Activated CD4-positive, alpha-beta T cell treated with anti-CD3 and anti-CD28 coated beads for 36 hours (primary cell): ENCODE measurements around the gene LCLAT1. TPM values are rescaled to one million over a fixed set of nuclear protein-coding genes. Genes with fewer than 3 reads are reported as not detected.

Source experiments
- ATAC-seq: fragments of 200-7000 bp; cut with Tn5 transposase; one replicate; pipeline ENCODE4 v1.10.0; 2021; ENCODE audit warnings: mild to moderate bottlenecking, moderate library complexity
- CTCF ChIA-PET: fragments of 350-600 bp; sonication (Branson Sonifier 250); formaldehyde crosslinking; loops from one replicate; lab custom pipeline; 2021; ENCODE audit warnings: antibody characterized with exemption; lab: Charles Lee
- POLR2A ChIA-PET: fragments of 350-600 bp; sonication (Branson Sonifier 250); formaldehyde crosslinking; loops from one replicate; lab custom pipeline; 2021; ENCODE audit warnings: antibody characterized with exemption, inconsistent platforms; lab: Charles Lee
- DNase-seq: peaks from one replicate; pipeline ENCODE4 v3.0.0-alpha.2; 2020
- H3K27ac Mint-ChIP-seq: one replicate; pipeline ENCODE4 v1.8.0; 2021; ENCODE audit warnings: mixed read lengths
- H3K27me3 Mint-ChIP-seq: one replicate; pipeline ENCODE4 v1.8.0; 2021; ENCODE audit warnings: mixed read lengths
- H3K36me3 Mint-ChIP-seq: one replicate; pipeline ENCODE4 v1.8.0; 2021; ENCODE audit warnings: low read depth, mixed read lengths
- H3K4me1 Mint-ChIP-seq: one replicate; pipeline ENCODE4 v1.8.0; 2021; ENCODE audit warnings: mixed read lengths
- H3K4me3 Mint-ChIP-seq: one replicate; pipeline ENCODE4 v1.8.0; 2021; ENCODE audit warnings: mild to moderate bottlenecking, moderate library complexity, mixed read lengths
- H3K9me3 Mint-ChIP-seq: one replicate; pipeline ENCODE4 v1.8.0; 2021; ENCODE audit warnings: low read depth, mixed read lengths
- intact Hi-C, 2 experiments: fragments of 100-400 bp; cut with DNase I in 1 of 2; cut with micrococcal nuclease in 1 of 2; formaldehyde crosslinking; loops; one replicate each; pipeline versions ENCODE4 v1.14.2 to v1.15.1; 2022 to 2024; cut with DNase I, micrococcal nuclease
- total RNA-seq, 2 experiments: library from RNA; stranded (reverse); gene quantifications; one replicate each; pipeline ENCODE4 v1.2.3, GENCODE V29; 2021

The LCLAT1 gene
- total RNA-seq, 2 experiments from 2014 or later = 18.5 to 21.7 TPM

- no peaks in the 10 kb centered on the region for H3K9me3 Mint-ChIP-seq
Observed at GRCh38 chr2:30455114-30455738, 8.2 kb downstream of the LCLAT1 start.

GRCh38 chr2:30456106-30456505 is 9.1 kb downstream of the LCLAT1 start:
- H3K36me3 Mint-ChIP-seq = peaks cover 14% of the 10 kb centered on the region
- H3K4me3 Mint-ChIP-seq = no peak overlapping the region
- H3K9me3 Mint-ChIP-seq = peaks cover 1% of the 10 kb centered on the region
- H3K27me3 Mint-ChIP-seq = no peaks in the 10 kb centered on the region
- DNase-seq = no peak
- ATAC-seq = no peak
- ChIA-PET POLR2A (no interaction called here), CTCF (interaction anchor here (0.7 to 1.1 kb wide), 3 partner anchors 23 to 291 kb away, joined by 3 to 5 read pairs (median 3); no protein-coding TSS in a partner anchor)
- intact Hi-C loops = no loop called here
- H3K4me1 Mint-ChIP-seq = peaks cover 61% of the 10 kb centered on the region
- H3K27ac Mint-ChIP-seq = no peak overlapping the region

More at GRCh38 chr2:30455114-30455738, 8.2 kb downstream of the LCLAT1 start:
- Mint-ChIP-seq H3K4me3 (no peak overlapping the region), H3K4me1 (peaks cover 63% of the 10 kb centered on the region), H3K27ac (no peak overlapping the region), H3K36me3 (peaks cover 18% of the 10 kb centered on the region), H3K27me3 (no peaks in the 10 kb centered on the region)
- ChIA-PET CTCF (interaction anchor here (0.9 kb wide), 1 partner anchor 173 kb away, joined by 3 read pairs; no protein-coding TSS in a partner anchor), POLR2A (no interaction called here)
- DNase-seq (no peak), ATAC-seq (no peak)
- intact Hi-C loops = no loop called here

- Mint-ChIP-seq H3K4me1 (peaks cover 59% of the 10 kb centered on the region), H3K36me3 (peaks cover 15% of the 10 kb centered on the region), H3K27me3 (no peaks in the 10 kb centered on the region), H3K9me3 (peaks cover 1% of the 10 kb centered on the region), H3K4me3 (no peak overlapping the region), H3K27ac (no peak overlapping the region)
- no peak for DNase-seq
- ATAC-seq = no peak
- CTCF ChIA-PET = interaction anchor here (0.7 to 1.1 kb wide), 5 partner anchors 9 to 292 kb away, joined by 3 to 5 read pairs (median 3); no protein-coding TSS in a partner anchor
- POLR2A ChIA-PET = no interaction called here
- intact Hi-C loops = no loop called here
Observed at GRCh38 chr2:30456579-30456978, 9.5 kb downstream of the LCLAT1 start.

GRCh38 chr2:30457296-30457695 is 10.2 kb downstream of the LCLAT1 start:
- Mint-ChIP-seq H3K27ac (no peak overlapping the region), H3K9me3 (peaks cover 1% of the 10 kb centered on the region), H3K36me3 (peaks cover 17% of the 10 kb centered on the region), H3K4me1 (peaks cover 61% of the 10 kb centered on the region), H3K27me3 (no peaks in the 10 kb centered on the region), H3K4me3 (no peak overlapping the region)
- intact Hi-C loops = no loop called here
- no peak for ATAC-seq
- no peak for DNase-seq
- CTCF ChIA-PET = interaction anchor here (0.7 to 1.1 kb wide), 3 partner anchors 9 to 292 kb away, joined by 3 to 4 read pairs (median 3); no protein-coding TSS in a partner anchor
- POLR2A ChIA-PET = no interaction called here

DNA sequence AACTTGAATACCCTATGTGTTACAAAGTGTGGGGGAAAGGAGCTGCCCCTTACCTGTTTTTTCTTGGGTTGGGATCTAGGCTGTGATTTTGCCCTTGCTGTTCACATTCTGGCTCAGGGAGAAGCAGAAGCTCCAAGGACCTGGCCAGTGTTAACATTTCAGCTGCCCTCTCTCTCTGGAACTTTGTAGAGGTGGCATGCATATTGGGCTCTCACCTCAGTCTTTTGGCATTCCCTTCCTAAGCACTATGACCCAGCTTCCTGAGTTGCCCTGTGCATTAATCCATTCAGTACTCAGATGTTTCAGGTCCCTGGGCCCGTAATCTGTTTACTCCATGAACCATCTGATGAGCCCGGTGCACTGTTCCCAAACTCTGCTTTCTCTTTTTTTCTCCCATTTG is 12.1 kb downstream of the LCLAT1 start:
- peaks cover 54% of the 10 kb centered on the region for H3K4me1 Mint-ChIP-seq

GRCh38 chr2:30462131-30462857 is 15.2 kb downstream of the LCLAT1 start:
- Mint-ChIP-seq H3K9me3 (peaks cover 4% of the 10 kb centered on the region), H3K4me1 (peaks cover 50% of the 10 kb centered on the region), H3K27me3 (no peaks in the 10 kb centered on the region), H3K4me3 (no peak overlapping the region), H3K36me3 (peaks cover 24% of the 10 kb centered on the region), H3K27ac (peak overlapping the region; percentile 10)
- ATAC-seq (no peak), DNase-seq (no peak)
- ChIA-PET POLR2A (interaction anchor here (0.6 kb wide), 1 partner anchor 12 kb away, joined by 4 read pairs; no protein-coding TSS in a partner anchor), CTCF (interaction anchor here (0.9 to 1.6 kb wide), 5 partner anchors 13 to 298 kb away, joined by 3 to 6 read pairs (median 3); no protein-coding TSS in a partner anchor)
- intact Hi-C loops = no loop called here

More for the DNA sequence above, 12.1 kb downstream of the LCLAT1 start:
- ATAC-seq = no peak
- POLR2A ChIA-PET = no interaction called here
- DNase-seq = no peak
- H3K27me3 Mint-ChIP-seq = no peaks in the 10 kb centered on the region
- no peak overlapping the region for H3K4me3 Mint-ChIP-seq
- peaks cover 1% of the 10 kb centered on the region for H3K9me3 Mint-ChIP-seq
- intact Hi-C loops = no loop called here
- no peak overlapping the region for H3K27ac Mint-ChIP-seq
- peaks cover 19% of the 10 kb centered on the region for H3K36me3 Mint-ChIP-seq
- CTCF ChIA-PET = interaction anchor here (1.0 to 1.9 kb wide), 4 partner anchors 9 to 250 kb away, joined by 3 to 8 read pairs (median 4); no protein-coding TSS in a partner anchor

DNA sequence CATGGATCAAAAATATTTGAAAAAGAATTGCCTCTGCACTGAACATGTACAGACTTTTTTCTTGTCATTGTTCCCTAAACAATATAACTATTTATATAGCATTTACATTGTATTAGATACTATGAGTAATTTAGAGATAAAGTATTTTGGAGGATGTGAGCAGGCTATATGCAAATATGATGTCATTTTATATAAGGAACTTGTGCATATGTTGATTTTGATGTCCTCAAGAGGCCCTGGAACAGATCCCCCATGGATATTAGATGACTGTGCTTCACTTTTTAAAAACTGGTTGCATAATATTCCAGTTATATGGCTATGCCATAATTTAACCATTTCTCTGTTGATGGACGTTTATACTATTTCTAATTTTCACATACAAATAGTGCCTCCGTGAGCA is 16.5 kb downstream of the LCLAT1 start:
- ChIA-PET CTCF (no interaction called here), POLR2A (no interaction called here)
- ATAC-seq = no peak
- H3K4me1 Mint-ChIP-seq = peaks cover 40% of the 10 kb centered on the region
- H3K27me3 Mint-ChIP-seq = no peaks in the 10 kb centered on the region
- peaks cover 6% of the 10 kb centered on the region for H3K9me3 Mint-ChIP-seq
- intact Hi-C loops = no loop called here
- no peak overlapping the region for H3K27ac Mint-ChIP-seq
- no peak for DNase-seq
- H3K36me3 Mint-ChIP-seq = peaks cover 30% of the 10 kb centered on the region
- H3K4me3 Mint-ChIP-seq = no peak overlapping the region

GRCh38 chr2:30464544-30465170 is 17.6 kb downstream of the LCLAT1 start:
- DNase-seq = no peak
- Mint-ChIP-seq H3K36me3 (peaks cover 27% of the 10 kb centered on the region), H3K9me3 (peaks cover 8% of the 10 kb centered on the region), H3K27me3 (no peaks in the 10 kb centered on the region), H3K4me3 (no peak overlapping the region), H3K4me1 (peaks cover 38% of the 10 kb centered on the region), H3K27ac (peak overlapping the region; percentile 57)
- intact Hi-C loops = no loop called here
- ChIA-PET CTCF (no interaction called here), POLR2A (no interaction called here)
- no peak for ATAC-seq

DNA sequence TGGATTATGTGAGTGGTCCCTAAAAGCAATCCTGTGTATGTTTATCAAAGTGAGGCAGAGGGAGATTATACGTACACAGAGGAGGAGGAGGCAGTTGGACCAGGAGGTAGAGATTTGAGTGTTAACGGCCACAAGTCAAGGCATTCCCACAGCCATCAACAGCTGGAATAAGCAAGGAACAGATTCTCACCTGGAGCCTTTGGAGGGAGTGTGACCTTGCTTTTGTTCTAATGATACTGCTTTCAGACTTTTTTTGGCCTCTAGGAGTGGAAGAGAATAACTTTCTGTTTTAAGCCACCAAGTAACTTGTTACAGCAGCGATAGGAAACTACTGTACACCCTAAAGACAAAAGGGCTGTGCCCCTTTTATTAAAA is 18.1 kb downstream of the LCLAT1 start:
- Mint-ChIP-seq H3K4me3 (no peak overlapping the region), H3K27me3 (no peaks in the 10 kb centered on the region), H3K4me1 (peaks cover 40% of the 10 kb centered on the region), H3K27ac (peak overlapping the region; percentile 57), H3K36me3 (peaks cover 30% of the 10 kb centered on the region), H3K9me3 (peaks cover 11% of the 10 kb centered on the region)
- no peak for ATAC-seq
- ChIA-PET POLR2A (no interaction called here), CTCF (no interaction called here)
- DNase-seq = no peak
- intact Hi-C loops = no loop called here

DNA sequence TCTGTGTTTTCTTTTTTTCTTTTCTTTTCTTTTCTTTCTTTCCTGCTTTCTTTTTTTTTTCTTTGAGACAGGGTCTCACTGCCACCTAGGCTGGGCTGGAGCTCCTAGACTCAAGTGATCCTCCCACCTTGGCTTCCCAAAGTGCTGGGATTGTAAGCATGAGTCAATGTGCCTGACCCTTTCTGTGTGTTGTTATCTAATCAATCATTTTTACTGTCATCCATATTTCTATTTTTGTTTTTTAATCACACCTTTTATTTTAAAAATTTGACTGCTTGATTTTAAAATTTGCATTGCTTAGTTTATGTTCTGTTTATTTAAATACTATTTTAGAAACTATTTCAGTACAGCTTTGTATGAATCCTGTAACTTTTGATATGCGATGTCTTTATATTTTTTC is 19.2 kb downstream of the LCLAT1 start:
- POLR2A ChIA-PET = interaction anchor here (0.6 kb wide), 1 partner anchor 8 kb away, joined by 5 read pairs; no protein-coding TSS in a partner anchor
- Mint-ChIP-seq H3K36me3 (peaks cover 30% of the 10 kb centered on the region), H3K9me3 (peaks cover 11% of the 10 kb centered on the region), H3K4me3 (no peak overlapping the region), H3K4me1 (peaks cover 38% of the 10 kb centered on the region), H3K27me3 (no peaks in the 10 kb centered on the region), H3K27ac (peak overlapping the region; percentile 55)
- intact Hi-C loops = no loop called here
- ATAC-seq (no peak), DNase-seq (no peak)
- CTCF ChIA-PET = interaction anchor here (0.9 to 1.0 kb wide), 2 partner anchors 9 to 12 kb away, joined by 3 to 4 read pairs; no protein-coding TSS in a partner anchor
